ENCODE data around the gene BAHCC1. TPM values are rescaled to one million over a fixed set of nuclear protein-coding genes. Genes with fewer than 3 reads are reported as not detected.

BAHCC1 gene
- total and polyA plus RNA-seq, 2 of the 8 experiments (the other 6 are each of a cell fraction or from before 2014, with no cell fraction given): 0.26 to 0.58 TPM

DNA sequence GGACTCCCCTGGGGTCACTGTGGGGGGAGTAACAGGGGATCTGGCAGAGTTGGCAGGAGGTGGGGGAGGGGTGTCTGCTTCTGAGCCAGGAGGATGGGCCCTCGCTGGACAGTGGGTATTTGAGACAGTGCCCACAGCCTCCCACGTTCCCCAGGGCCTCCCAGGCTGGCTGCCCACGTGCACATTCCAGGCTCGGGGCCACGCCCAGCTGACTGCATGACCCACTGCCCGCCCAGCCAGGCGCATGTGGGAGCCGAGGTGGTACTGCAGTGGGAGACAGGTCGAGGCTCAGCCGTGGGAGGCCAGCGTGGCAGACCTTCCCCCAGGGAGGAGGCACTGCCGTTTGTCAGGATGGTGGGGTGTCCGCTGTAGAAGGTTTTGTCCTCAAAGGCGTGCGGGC lies 38.8 kb downstream of the BAHCC1 start (continued):
- no peak for TF ChIP-seq SP1 (IDR thresholded peaks at IDR 0.05; ENCODE audit: low read depth, low read length)

Measured in H1 (cell line).